ENCODE measurements around the gene COPG1.

DNA sequence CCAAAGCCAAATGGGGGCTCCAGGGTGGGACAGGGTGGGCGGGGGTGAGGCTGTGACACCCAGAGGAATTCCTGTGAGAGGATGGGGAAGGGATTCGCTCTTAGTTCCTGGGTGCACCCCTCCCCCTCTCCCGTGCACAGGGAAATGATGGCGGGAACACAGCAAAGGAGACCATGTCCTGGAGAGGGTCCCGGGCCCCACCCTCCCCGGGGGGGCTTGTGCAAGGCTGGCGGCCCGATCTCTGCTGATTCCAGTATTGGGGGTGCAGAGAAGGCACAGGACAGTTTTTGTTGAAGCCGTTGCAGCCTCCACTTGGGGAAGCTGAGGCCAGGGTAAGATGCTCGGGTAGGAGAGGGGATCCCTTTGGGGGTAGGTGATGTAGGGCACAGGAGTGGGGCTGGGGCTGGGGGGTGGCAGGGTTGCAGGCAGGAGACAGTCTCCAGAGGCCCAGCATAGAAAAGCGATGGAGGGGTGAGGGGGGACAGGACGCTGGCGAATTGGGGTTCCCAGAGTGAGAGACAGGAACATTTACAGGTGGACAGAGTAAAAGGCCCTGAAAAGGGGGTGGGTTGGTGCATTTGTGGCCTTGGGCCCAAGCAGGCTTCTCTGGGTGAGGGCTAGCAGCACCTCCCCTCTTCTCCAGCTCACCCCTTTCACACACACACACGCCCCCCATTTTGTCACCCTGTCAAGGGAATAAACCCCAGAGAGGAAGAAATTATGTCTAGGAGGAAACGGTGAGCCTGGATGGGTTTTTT, 67.8 kb downstream of the COPG1 start:
- TF ChIP-seq, protein P1, sequence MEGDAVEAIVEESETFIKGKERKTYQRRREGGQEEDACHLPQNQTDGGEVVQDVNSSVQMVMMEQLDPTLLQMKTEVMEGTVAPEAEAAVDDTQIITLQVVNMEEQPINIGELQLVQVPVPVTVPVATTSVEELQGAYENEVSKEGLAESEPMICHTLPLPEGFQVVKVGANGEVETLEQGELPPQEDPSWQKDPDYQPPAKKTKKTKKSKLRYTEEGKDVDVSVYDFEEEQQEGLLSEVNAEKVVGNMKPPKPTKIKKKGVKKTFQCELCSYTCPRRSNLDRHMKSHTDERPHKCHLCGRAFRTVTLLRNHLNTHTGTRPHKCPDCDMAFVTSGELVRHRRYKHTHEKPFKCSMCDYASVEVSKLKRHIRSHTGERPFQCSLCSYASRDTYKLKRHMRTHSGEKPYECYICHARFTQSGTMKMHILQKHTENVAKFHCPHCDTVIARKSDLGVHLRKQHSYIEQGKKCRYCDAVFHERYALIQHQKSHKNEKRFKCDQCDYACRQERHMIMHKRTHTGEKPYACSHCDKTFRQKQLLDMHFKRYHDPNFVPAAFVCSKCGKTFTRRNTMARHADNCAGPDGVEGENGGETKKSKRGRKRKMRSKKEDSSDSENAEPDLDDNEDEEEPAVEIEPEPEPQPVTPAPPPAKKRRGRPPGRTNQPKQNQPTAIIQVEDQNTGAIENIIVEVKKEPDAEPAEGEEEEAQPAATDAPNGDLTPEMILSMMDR (IDR thresholded peaks at IDR 0.05; ENCODE audit: low read length) = no peak
- no peak for TF ChIP-seq EZH2 (IDR thresholded peaks at IDR 0.05; ENCODE audit: borderline replicate concordance, low read length)

Measured in OCI-LY1 (cell line).